AG10803 (cell line): ENCODE measurements around the gene TLL1.

Experiments
- DNase-seq: peaks from one replicate; pipeline ENCODE4 v3.0.0; 2010; ENCODE audit warnings: low read depth
- H3K4me3 ChIP-seq: 2 replicates; pipeline ENCODE4 v1.5.1; 2011; ENCODE audit warnings: mild to moderate bottlenecking, low read length, control low read depth
- CTCF ChIP-seq: conservative IDR thresholded peaks from 2 replicates; pipeline ENCODE4 v1.5.1; 2011; ENCODE audit warnings: mild to moderate bottlenecking, low read length, control low read depth, inconsistent platforms

Gene TLL1

GRCh38 chr4:165866019-165866650 lies 6.9 kb upstream of the TLL1 start:
- no peak for TF ChIP-seq CTCF
- no peak overlapping the region for H3K4me3 ChIP-seq
- no peak for DNase-seq

GRCh38 chr4:165867961-165868360 lies 5.1 kb upstream of the TLL1 start:
- DNase-seq: no peak
- H3K4me3 ChIP-seq: no peak overlapping the region
- TF ChIP-seq CTCF: no peak

GRCh38 chr4:165873298-165874071 lies 448 bp downstream of the TLL1 start:
- DNase-seq: peak; percentile 4
- no peak for TF ChIP-seq CTCF
- peak overlapping the region; percentile 44 for H3K4me3 ChIP-seq

GRCh38 chr4:165874072-165874790 lies 1.2 kb downstream of the TLL1 start:
- TF ChIP-seq CTCF: no peak
- H3K4me3 ChIP-seq: no peak overlapping the region
- DNase-seq: no peak

- TF ChIP-seq CTCF: no peak
- DNase-seq: no peak
- H3K4me3 ChIP-seq: no peak overlapping the region
Observed at GRCh38 chr4:165874791-165875371, 1.8 kb downstream of the TLL1 start.

- H3K4me3 ChIP-seq: no peak overlapping the region
- no peak for DNase-seq
- TF ChIP-seq CTCF: no peak
Observed at GRCh38 chr4:165875446-165875845, 2.4 kb downstream of the TLL1 start.
